ENCODE results near the gene INSL3.

Gene INSL3

GRCh38 chr19:17821190-17821589 is at the start of gene INSL3:
INSL3 (minus strand) TSS chr19:17821519; CDS start chr19:17821506, 13 bp downstream.
- H3K9me3 Mint-ChIP-seq: no peaks in the 10 kb centered on the region
- H3K27ac Mint-ChIP-seq: no peak within 1 kb of the TSS
- H3K4me1 Mint-ChIP-seq (ENCODE audit: low read depth): no peaks in the 10 kb centered on the region
- no peak within 1 kb of the TSS for H3K4me3 Mint-ChIP-seq
- H3K27me3 Mint-ChIP-seq: peaks cover 12% of the 10 kb centered on the region
- H3K36me3 Mint-ChIP-seq (ENCODE audit: low read depth): no peaks in the 10 kb centered on the region
- intact Hi-C loops (cut with micrococcal nuclease): no loop called here

GRCh38 chr19:17869114-17869608 is 47.8 kb upstream of the INSL3 start:
- intact Hi-C loops (cut with micrococcal nuclease): no loop called here
- no peak overlapping the region for H3K27ac Mint-ChIP-seq
- H3K4me3 Mint-ChIP-seq: no peak overlapping the region
- peaks cover 23% of the 10 kb centered on the region for H3K4me1 Mint-ChIP-seq (ENCODE audit: low read depth)
- no peaks in the 10 kb centered on the region for H3K9me3 Mint-ChIP-seq
- peaks cover 49% of the 10 kb centered on the region for H3K27me3 Mint-ChIP-seq
- peaks cover 14% of the 10 kb centered on the region for H3K36me3 Mint-ChIP-seq (ENCODE audit: low read depth)

- H3K27me3 Mint-ChIP-seq: peaks cover 44% of the 10 kb centered on the region
- H3K27ac Mint-ChIP-seq: no peak overlapping the region
- H3K4me3 Mint-ChIP-seq: no peak overlapping the region
- H3K4me1 Mint-ChIP-seq (ENCODE audit: low read depth): peaks cover 19% of the 10 kb centered on the region
- peaks cover 19% of the 10 kb centered on the region for H3K36me3 Mint-ChIP-seq (ENCODE audit: low read depth)
- H3K9me3 Mint-ChIP-seq: no peaks in the 10 kb centered on the region
- intact Hi-C loops (cut with micrococcal nuclease): no loop called here
Measured at GRCh38 chr19:17868669-17869068, 47.4 kb upstream of the INSL3 start.

- Mint-ChIP-seq H3K4me3 (no peak overlapping the region), H3K4me1 (ENCODE audit: low read depth) (peaks cover 5% of the 10 kb centered on the region), H3K27me3 (peaks cover 28% of the 10 kb centered on the region), H3K36me3 (ENCODE audit: low read depth) (peaks cover 36% of the 10 kb centered on the region), H3K27ac (no peak overlapping the region), H3K9me3 (no peaks in the 10 kb centered on the region)
- intact Hi-C loops (cut with micrococcal nuclease): no loop called here
Measured at GRCh38 chr19:17866964-17867486, 45.7 kb upstream of the INSL3 start.

GRCh38 chr19:17866312-17866963 is 45.1 kb upstream of the INSL3 start:
- Mint-ChIP-seq H3K27ac (no peak overlapping the region), H3K27me3 (peaks cover 22% of the 10 kb centered on the region), H3K4me3 (no peak overlapping the region), H3K36me3 (ENCODE audit: low read depth) (peaks cover 41% of the 10 kb centered on the region), H3K9me3 (no peaks in the 10 kb centered on the region), H3K4me1 (ENCODE audit: low read depth) (peaks cover 4% of the 10 kb centered on the region)
- intact Hi-C loops (cut with micrococcal nuclease): no loop called here

- Mint-ChIP-seq H3K27me3 (peaks cover 14% of the 10 kb centered on the region), H3K27ac (no peak overlapping the region), H3K4me1 (ENCODE audit: low read depth) (peaks cover 12% of the 10 kb centered on the region), H3K36me3 (ENCODE audit: low read depth) (peaks cover 49% of the 10 kb centered on the region), H3K9me3 (no peaks in the 10 kb centered on the region), H3K4me3 (no peak overlapping the region)
- intact Hi-C loops (cut with micrococcal nuclease): no loop called here
Measured at GRCh38 chr19:17865364-17866311, 44.3 kb upstream of the INSL3 start.

- H3K4me1 Mint-ChIP-seq (ENCODE audit: low read depth): peaks cover 24% of the 10 kb centered on the region
- peaks cover 3% of the 10 kb centered on the region for H3K27me3 Mint-ChIP-seq
- no peaks in the 10 kb centered on the region for H3K9me3 Mint-ChIP-seq
- intact Hi-C loops (cut with micrococcal nuclease): no loop called here
- no peak overlapping the region for H3K4me3 Mint-ChIP-seq
- H3K27ac Mint-ChIP-seq: no peak overlapping the region
- peaks cover 62% of the 10 kb centered on the region for H3K36me3 Mint-ChIP-seq (ENCODE audit: low read depth)
Measured at GRCh38 chr19:17863520-17864182, 42.3 kb upstream of the INSL3 start.

- peaks cover 62% of the 10 kb centered on the region for H3K36me3 Mint-ChIP-seq (ENCODE audit: low read depth)
- intact Hi-C loops (cut with micrococcal nuclease): no loop called here
- H3K9me3 Mint-ChIP-seq: no peaks in the 10 kb centered on the region
- H3K4me1 Mint-ChIP-seq (ENCODE audit: low read depth): peaks cover 24% of the 10 kb centered on the region
- H3K27me3 Mint-ChIP-seq: peaks cover under 1% of the 10 kb centered on the region
- H3K4me3 Mint-ChIP-seq: no peak overlapping the region
- no peak overlapping the region for H3K27ac Mint-ChIP-seq
Measured at GRCh38 chr19:17862711-17863519, 41.6 kb upstream of the INSL3 start.

GRCh38 chr19:17861542-17862402 is 40.5 kb upstream of the INSL3 start:
- peak overlapping the region; percentile 97 for H3K4me3 Mint-ChIP-seq
- peaks cover 24% of the 10 kb centered on the region for H3K4me1 Mint-ChIP-seq (ENCODE audit: low read depth)
- peaks cover 3% of the 10 kb centered on the region for H3K27me3 Mint-ChIP-seq
- no peaks in the 10 kb centered on the region for H3K9me3 Mint-ChIP-seq
- H3K36me3 Mint-ChIP-seq (ENCODE audit: low read depth): peaks cover 62% of the 10 kb centered on the region
- H3K27ac Mint-ChIP-seq: peak overlapping the region; percentile 96
- intact Hi-C loops (cut with micrococcal nuclease): no loop called here

- intact Hi-C loops (cut with micrococcal nuclease): no loop called here
- Mint-ChIP-seq H3K4me1 (ENCODE audit: low read depth) (peaks cover 24% of the 10 kb centered on the region), H3K27ac (peak overlapping the region; percentile 96), H3K27me3 (peaks cover 3% of the 10 kb centered on the region), H3K36me3 (ENCODE audit: low read depth) (peaks cover 62% of the 10 kb centered on the region), H3K9me3 (no peaks in the 10 kb centered on the region), H3K4me3 (peak overlapping the region; percentile 97)
Measured at GRCh38 chr19:17860993-17861360, 39.7 kb upstream of the INSL3 start.

GRCh38 chr19:17860331-17860992 is 39.1 kb upstream of the INSL3 start:
- H3K4me3 Mint-ChIP-seq: peak overlapping the region; percentile 97
- peaks cover 3% of the 10 kb centered on the region for H3K27me3 Mint-ChIP-seq
- H3K9me3 Mint-ChIP-seq: no peaks in the 10 kb centered on the region
- peak overlapping the region; percentile 96 for H3K27ac Mint-ChIP-seq
- intact Hi-C loops (cut with micrococcal nuclease): no loop called here
- H3K36me3 Mint-ChIP-seq (ENCODE audit: low read depth): peaks cover 60% of the 10 kb centered on the region
- H3K4me1 Mint-ChIP-seq (ENCODE audit: low read depth): peaks cover 29% of the 10 kb centered on the region
